HG03342 (cell line): ENCODE data around the gene HIF3A.
"Not testable (repeated sequence)": the region's sequence is repeated elsewhere in the genome, so short reads cannot be mapped to it uniquely, and the experiment has no call there.

ENCODE experiments used
- ATAC-seq: cut with Tn5 transposase; IDR thresholded peaks from one replicate; pipeline ENCODE4 v1.9.1; 2021; ENCODE audit warnings: mild to moderate bottlenecking, moderate library complexity; ENCODE audit not compliant: unreplicated experiment

HIF3A gene

DNA sequence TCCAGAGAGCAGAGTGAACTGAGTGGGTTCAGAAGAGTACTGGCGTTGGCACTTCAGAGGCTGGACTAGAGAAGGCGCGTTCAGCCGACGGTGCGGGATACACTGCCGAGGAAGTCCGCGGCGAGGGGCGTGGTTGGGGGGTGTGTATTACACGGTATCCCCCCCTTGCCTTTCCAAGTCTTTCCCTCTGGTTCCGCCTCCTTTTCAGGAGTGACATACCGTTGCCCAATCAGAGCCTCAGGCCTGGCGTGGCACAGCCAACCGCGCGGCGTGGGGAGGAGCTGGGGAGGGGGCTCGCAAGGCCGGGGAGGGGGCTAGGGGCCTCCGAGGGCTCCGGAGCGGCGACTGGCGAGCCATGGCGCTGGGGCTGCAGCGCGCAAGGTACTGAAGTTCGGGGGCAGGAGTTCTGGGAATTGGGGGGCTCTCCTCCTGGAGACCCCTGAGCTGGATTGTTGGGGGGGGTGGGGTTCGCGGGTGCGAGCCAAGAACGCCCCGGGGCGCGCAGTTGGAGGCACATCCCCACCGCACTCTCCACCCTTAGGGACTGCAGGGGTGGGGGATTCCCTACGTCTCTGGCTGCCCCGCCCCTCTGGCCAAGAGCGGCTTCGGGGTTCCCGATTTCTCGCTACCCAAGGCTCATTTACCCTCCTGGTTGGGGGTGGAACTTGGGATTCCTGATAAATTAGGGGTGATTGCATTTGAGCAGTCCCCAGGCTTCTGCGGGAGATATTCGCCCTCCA lies at the start of gene HIF3A:
Gene HIF3A, plus strand, starts transcription at position 321 of the 740 bp plus-strand sequence. Its CDS starts 35 bp downstream, at position 356.
- no peak for ATAC-seq

DNA sequence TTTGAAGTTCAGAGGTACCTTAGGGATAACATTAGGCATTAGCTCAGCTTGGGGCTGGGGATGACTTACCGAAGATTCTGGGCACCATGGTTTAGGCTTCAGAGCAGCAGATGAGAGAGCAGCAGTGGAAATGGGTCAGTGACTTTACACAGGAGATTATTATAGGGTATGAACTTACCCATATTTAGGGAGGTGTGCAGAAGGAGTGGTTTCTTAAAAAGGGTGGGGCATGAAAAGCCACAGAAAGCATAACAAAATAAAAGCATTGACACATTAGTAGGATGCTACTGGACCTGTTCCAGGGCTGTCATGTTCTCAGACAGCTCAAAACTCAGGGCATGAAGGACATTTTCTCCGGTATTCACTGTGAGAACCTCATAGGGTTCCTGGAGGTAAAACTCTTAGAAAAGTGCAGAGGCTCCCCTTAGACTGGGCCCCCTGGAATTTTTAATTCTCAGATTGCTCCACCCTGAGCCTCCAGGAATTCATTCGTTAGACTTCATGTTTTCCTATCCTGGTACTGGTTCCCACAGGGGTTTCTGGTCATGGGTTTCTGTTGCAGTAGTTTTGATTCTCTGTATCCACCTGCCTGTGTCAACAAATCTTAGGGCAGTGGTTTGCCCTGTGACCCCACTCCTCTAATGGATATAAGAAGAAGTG lies 46.6 kb upstream of the HIF3A start:
- no peak for ATAC-seq

DNA sequence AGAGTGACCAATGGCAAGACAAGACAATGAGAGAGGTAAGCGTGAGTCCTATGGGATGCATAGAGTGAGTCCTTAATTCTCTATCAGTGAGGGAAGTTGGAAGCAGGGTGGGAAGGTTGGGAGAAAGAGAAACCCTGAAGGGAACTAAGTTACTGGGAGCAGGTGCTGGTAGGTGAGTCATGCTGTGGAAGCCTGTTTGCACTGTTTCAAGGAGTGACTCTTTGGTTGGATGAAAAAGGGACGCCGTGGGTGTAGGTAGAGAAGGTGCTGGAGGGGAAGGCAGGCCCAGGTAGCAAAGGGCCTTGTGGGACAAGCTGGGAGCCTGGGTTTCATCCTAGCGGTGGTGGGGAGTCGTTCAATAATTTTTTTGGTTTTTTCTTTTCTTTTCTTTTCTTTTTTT lies 45.4 kb upstream of the HIF3A start:
- ATAC-seq, result no peak

DNA sequence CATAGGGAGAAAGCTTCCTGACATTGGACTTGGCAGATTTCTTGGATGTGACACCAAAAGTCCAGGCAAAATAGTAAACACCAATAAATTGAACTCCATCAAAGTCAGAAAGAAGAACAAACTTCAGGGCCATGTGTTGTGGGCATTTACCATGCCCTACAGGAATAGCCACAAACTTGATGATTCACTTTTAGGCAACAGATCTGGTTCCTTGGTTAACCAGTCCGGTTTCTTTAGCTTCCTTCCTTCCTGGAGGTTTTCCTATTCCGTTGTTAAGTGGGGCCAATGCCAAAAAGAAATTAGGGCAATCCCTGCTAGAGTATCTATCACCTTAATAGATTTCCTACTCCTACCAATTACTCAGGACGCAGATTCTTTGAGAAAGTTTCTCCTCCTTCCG lies 42.1 kb upstream of the HIF3A start:
- no peak for ATAC-seq

DNA sequence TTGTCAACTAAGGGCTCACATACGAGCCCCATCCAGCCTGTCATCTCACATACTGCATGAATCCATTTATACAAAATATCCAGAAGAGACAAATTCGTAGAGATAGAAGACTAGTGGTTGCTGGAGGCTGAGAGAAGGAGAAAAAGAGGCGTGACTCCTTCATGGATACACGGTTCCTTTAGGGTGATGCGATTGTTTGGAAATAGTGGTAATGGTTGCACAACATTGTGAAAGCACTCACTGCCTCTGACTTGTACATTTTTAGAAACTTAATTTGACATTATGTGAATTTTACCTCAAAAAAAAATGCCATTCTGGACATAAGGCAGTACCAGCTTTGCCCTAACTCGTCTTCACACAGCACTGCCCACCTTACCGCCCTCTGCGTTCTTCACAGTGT lies 40.0 kb upstream of the HIF3A start:
- ATAC-seq, result no peak

DNA sequence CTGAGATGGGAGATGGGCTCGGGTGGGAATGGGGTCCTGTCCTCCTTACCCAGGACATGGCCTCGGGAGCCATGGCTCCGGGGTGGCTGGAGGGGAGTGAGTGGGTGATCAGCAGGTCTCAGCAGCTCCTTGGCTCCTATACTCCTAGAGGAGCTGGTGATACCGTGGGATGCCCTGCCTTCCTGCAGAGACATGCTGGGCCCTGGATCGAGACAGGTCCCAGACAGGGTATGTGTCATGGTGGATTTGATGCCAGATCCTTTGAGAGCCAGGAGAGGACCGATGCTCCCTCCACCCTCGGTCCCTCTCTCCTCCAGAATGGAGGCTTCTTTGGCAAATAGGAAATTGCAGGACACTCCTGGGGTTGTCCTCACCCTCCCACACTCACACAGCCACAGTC lies 35.3 kb upstream of the HIF3A start:
- not testable (repeated sequence) for ATAC-seq

DNA sequence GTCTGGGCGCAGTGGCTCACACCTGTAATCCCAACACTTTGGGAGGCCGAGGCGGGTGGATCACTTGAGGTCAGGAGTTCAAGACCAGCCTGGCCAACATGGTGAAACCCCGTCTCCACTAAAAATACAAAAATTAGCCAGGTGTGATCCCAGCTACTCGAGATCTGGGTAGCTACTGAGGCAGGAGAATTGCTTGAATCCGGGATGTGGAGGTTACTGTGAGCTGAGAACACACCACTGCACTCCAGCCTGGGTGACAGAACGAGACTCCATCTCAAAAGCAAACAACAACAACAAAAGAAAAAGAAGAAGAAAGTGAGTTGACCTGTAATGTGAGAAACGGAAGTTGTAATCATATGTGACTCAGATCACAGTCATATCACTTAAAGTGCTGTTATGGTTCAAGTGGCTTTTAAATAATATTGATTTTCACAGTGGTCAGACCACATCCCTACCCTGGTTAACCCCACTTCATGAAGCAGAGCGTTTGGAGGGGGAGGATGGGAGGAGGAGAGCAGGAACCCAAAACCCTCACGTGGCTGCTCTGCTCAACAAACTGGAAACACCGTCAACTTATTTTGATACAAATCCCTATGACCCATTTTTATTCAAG lies 34.1 kb upstream of the HIF3A start:
- peak; percentile 77 for ATAC-seq

DNA sequence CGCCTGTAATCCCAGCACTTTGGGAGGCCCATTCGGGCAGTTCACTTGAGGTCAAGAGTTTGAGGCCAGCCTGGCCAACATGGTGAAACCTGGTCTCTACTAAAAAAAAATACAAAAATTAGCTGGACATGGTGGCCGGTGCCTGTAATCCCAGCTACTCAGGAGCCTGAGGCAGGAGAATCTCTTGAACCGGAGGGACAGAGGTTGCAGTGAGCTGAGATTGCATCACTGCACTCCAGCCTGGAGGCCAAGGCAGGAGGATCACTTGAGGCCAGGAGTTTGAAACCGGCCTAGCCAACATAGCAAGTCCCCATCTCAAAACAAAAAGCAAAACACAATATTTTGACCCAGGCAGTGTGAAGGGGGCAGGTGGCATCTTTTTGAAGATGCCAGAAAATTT lies 32.0 kb upstream of the HIF3A start:
- not testable (repeated sequence) for ATAC-seq

DNA sequence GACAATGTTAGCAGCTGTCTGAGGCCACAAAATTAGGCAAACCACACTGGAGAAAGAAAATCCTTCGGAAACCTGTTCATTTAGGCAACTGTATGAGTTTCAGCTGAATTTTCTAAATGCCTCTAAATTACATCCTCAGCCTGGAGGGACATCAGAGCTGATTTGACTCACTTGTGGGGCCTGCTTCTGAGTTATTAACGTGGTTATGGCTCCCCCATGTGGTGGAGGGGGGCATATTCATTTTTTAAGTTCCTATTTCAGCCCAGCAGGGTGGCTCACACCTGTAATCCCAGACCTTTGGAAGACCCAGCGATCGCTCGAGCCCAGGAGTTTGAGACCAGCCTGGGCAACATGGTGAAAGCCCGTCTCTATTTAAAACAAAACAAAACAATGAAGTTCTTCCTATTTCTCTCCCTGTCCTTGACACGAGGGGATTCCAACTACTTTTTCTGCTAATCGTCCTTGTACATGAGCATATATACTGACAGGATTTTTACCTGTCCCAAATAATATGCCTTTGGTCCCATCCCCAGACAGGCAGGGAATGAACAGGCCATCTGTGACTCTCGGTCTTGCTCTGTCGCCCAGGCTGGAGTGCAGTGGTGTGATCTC lies 31.5 kb upstream of the HIF3A start:
- no peak for ATAC-seq

DNA sequence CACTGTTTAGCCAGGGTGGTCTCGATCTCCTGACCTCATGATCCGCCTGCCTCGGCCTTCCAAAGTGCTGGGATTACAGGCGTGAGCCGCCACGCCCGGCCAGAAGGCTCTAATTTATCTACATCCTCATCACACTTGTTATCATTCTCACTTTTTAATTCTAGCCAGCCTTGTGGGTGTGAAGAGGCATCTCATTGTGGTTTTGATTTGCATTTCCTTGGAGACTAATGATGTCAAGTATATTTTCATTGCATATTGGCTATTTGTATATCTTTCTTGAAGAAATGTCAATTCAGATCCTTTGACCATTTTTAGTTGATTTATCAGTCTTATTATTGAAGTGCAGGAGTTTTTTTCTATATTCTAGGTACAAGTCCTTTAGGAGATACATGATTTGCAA lies 27.7 kb upstream of the HIF3A start:
- no peak for ATAC-seq

DNA sequence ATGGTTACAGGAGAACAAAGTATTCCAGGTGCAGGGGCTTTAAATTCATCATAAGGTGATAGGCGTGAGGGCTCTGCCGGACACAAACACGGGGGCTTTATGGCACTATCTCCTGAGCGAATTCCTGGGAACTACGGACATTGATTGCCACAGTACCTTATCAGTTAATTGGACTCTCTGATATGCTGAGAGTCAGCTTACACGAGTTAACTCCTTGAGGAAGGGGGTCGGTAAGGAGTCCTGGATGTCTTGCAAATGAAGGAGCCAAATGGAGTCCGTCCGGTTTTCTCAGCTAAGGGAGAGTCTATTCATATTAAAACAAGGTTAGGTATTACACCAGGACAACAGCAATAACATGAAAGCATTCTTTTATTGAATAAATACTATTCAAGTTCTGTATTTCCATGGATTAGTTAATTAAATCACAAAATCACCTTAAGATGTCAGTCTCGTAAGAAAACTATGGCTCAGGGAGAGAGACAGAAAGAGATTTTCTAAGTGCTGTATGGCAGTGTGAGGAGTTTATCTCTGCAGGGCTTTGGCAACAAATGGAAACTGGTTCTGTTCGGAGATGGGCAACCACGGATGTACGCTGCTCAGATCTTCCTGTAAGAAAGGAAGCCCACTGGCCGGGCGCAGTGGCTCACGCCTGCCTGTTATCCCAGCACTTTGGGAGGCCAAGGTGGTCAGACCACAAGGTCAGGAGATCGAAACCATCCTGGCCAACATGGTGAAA lies 26.2 kb upstream of the HIF3A start:
- no peak for ATAC-seq

DNA sequence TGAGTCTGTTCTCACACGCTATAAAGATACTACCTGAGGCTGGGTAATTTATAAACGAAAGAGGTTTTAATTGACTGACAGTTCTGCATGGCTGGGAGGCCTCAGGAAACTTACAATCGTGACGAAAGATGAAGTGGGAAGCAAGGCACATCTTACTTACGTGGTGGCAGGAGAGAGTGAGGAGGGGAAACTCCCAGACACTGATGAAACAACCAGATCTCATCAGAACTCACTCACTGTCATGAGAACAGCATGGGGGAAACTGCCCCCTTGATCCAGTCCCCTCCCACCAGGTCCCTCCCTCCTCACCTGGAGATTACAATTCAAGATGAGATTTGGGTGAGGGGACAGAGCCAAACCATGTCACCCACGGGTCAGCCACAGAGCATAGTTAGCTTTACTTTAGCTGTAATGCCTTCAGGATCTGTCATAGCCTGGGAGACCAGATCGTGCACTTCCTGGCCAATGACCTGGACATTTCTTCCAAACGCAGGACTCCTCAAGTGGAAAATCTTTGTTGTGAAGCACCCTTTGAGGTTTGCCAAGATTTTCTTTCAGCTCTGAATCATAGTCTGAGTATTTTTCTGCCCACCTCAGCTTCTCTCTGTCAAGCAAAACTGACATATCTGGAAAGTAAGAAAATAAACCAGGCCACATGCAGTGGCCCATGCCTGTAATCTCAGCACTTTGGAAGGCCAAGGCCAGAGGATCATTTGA lies 25.2 kb upstream of the HIF3A start:
- no peak for ATAC-seq

DNA sequence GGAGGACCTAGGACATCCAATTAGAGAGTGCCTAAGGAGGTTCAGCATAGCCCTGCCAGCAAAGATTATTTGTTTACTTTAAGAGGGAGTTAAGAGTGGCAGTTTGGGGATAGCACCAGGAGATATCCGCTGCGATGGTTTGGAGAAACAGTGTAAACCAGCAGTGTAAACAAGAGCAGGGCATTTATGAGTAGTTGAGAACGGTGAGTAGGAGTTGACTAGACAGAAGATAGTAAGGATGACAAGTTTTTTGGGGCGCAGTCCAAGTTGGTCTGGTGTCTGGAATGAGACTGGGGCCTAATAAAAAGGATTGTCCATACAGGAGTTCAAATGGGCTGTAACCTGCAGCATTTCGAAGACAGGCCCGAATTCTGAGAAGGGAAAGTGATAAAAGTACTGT lies 22.9 kb upstream of the HIF3A start:
- ATAC-seq, result not testable (repeated sequence)

DNA sequence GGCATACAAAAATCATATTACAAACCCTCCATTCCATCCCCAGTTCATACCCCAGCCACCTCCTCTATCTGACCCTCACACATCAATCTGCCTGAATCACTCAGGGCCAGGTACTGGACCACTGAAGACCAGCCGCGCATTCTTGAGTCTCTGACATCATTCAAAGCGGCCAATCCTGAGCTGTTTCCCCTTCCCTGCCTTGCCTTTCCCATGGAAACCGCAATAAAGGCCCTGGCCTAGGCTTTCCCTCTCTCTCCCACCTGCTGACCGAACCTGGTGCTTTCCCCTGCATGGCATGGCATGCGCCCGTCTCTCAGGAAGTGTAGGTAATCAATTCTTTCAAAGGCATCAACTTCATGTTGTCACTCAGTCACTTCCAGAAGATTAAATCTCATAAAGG lies 17.7 kb upstream of the HIF3A start:
- no peak for ATAC-seq

DNA sequence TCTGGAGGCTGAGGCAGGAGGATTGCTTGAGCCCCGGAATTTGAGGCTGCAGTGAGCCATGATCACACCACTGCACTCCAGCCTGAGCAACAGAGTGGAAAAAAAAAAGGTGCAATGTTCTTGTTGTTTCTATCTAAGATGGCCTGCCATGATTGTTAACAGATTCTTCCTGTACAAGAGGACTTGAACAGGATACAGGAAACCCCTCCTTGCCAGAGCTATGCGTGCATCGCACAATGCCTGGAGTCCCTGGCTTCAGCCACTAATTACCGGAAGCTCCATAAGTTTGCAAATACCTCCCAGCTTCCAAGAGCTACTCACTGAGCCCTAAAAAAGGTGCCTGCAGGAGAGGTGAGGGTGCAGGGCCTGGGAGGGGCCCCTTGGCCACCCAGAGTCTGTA lies 13.1 kb upstream of the HIF3A start:
- ATAC-seq, result no peak

DNA sequence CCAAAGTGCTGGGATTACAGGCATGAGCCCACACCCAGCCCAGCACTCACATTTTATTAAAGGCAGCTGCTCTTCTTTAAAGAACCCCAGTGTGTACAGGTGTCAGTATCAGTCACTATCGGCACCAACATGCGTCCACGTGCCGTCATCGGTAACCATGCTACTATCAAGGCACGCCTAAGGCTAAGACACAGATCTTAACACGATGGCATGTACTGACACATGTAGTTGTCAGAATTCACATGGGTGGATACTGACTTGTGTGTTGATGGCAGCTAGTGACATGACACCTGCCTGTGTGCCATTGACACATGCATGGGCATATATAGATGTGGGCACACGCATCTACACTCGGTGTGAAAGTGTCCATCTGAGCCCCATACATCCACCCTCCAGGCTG lies 12.2 kb upstream of the HIF3A start:
- no peak for ATAC-seq

DNA sequence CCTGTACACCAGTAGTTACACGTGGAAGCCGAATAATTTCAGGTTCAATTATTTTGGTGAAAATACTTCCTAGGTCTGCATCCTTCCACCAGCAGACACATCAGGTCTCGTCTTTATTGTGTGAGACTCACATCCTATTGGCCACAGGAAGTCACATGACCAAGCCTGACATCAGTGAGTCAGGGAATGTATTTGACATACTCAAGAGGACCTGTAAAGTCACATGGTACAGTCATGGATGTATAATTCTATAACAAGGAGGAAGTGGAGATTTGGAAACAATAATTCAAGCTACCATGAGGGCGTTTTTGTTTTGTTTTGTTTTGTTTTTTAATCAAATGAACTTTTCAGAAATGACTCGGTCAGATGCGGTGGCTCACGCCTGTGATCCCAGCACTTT lies 9.3 kb upstream of the HIF3A start:
- ATAC-seq, result no peak

DNA sequence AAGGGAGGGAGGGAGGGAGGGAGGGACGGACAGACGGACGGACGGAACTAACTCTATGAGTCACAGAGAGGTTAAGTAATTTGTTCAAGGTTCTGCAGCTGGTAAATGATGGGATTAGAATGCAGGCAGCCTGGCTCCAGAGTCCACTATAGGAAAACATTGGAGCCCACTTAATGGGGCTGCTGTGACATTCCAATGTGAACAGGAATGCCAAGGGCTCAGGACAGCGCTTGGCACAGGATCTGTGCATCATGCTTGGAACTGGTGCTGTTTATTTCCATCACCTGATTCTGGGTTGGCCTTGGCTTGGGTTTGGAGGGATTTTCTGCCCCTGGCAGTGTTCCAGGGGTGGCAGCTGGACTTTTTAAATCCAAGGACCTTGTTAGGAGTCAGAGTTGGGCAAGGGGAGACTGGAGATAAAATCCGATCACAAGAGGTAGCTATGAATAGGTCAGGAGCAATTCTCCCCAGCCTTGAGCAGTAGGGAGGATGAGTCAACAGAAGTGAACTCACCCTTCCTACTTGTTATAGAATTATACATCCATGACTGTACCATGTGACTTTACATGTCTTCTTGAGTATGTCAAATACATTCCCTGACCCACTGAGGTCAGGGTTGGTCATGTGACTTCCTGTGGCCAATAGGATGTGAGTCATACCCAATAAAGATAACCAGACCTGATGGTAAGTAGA lies 7.8 kb upstream of the HIF3A start:
- ATAC-seq, result no peak

DNA sequence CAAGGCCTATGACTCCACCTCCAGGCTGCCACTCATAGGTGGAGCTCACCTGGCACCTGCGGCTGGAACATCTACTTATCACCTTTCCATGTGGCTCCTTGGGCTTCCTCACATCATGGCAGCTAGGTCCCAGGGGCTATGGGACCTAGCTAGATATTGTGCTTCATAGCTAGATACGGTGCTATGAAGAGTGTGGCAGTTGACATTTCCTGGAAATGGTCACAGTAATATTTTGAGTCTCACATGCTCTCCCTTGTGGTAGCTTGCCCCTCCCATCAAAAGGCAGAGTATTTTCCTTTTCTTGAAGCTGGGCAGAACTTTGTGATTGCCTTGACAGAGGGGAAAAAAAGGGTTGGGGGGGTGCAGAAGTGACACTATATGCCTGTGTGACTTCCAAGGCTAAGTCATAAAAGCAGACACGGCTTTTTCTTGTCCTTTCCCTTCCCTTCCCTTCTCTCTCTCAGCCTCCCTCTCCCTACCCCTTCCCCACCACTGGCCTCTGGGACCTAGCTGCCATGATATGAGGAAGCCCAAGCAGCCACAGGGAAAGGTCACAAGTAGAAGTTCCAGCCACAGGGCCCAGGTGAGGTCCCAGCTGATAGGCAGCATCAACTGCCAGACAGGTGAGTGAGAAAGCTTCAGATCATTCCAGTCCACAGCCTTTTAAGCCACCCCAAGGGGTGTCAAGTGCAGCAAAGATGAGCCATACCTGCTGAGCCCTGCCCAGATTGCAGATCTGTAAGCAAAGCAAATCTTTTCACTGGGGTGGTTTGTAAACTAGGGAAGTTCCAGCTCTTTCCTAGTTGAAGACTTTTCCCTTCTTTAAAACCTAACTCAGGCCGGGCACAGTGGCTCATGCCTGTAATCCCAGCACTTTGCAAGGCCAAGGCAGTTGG lies 6.9 kb upstream of the HIF3A start:
- ATAC-seq, result no peak
